ENCODE results near the gene BUD23. TPM values are rescaled to one million over a fixed set of nuclear protein-coding genes. Genes with fewer than 3 reads are reported as not detected.

The BUD23 gene
- total and polyA plus RNA-seq, 2 donors (not counting 3 experiments of a cell fraction or from before 2014, with no cell fraction given), result 62.1 to 64.6 TPM

GRCh38 chr7:73645643-73646174 lies 37.7 kb upstream of the BUD23 start:
- Histone ChIP-seq H3K4me2 (ENCODE audit: insufficient read depth, low read length) (no peak overlapping the region), H3K27me3 (ENCODE audit: control insufficient read depth in 2 of 2, insufficient read depth in 2 of 2, low read length in 2 of 2) (peaks cover 38 to 48% of the 10 kb centered on the region in 2 experiments), H3K4me1 (ENCODE audit: control insufficient read depth, extremely low read depth, insufficient read depth, low read length) (peaks cover 4% of the 10 kb centered on the region), H3K36me3 (ENCODE audit: control insufficient read depth in 2 of 2, extremely low read depth in 1 of 2, insufficient read depth in 2 of 2, low read length in 2 of 2) (no peaks in the 10 kb centered on the region), H3K79me2 (ENCODE audit: control insufficient read depth, insufficient read depth, low read length) (no peaks in the 10 kb centered on the region), H3K4me3 (replicated peaks in 1 of 3; ENCODE audit: insufficient read depth in 1 of 3, low read depth in 1 of 3, low read length in 3 of 3) (no peak overlapping the region), H2AFZ (ENCODE audit: low read depth, low read length) (no peak overlapping the region), H3K9me1 (replicated peaks; ENCODE audit: control insufficient read depth, extremely low read depth, insufficient read depth, low read length) (no peaks in the 10 kb centered on the region), H4K20me1 (replicated peaks; ENCODE audit: control insufficient read depth, extremely low read depth, insufficient read depth, low read length) (no peaks in the 10 kb centered on the region), H3K9ac (replicated peaks; ENCODE audit: extremely low read depth, insufficient read depth, low read length) (no peak overlapping the region), H3K27ac (ENCODE audit: insufficient read depth, low read depth, low read length) (no peak overlapping the region), H3K9me3 (replicated peaks; ENCODE audit: control insufficient read depth, insufficient read depth, low read length) (peaks cover 2% of the 10 kb centered on the region)
- FAIRE-seq (no peak), DNase-seq (ENCODE audit: low read depth, low spot score) (no peak)
- BruUV-seq (replicated peaks), result no TSS peak
- ChIA-PET POLR2A (no interaction called here), CTCF (interaction anchor here (1.2 to 2.4 kb wide), 5 partner anchors 16 to 80 kb away, joined by 3 to 11 read pairs (median 4); no protein-coding TSS in a partner anchor)
- TF ChIP-seq MYC (IDR thresholded peaks at IDR 0.05; ENCODE audit: low read depth, low read length) (no peak), MAX (IDR thresholded peaks at IDR 0.05; ENCODE audit: insufficient read depth, insufficient read length) (no peak), CTCF (IDR thresholded peaks at IDR 0.05; ENCODE audit: extremely low read depth in 1 of 2, insufficient read depth in 1 of 2, low read depth in 1 of 2, low read length in 2 of 2) (no peak), POLR2AphosphoS5 (IDR thresholded peaks at IDR 0.05; ENCODE audit: insufficient read depth, low read depth, low read length) (no peak), JUN (IDR thresholded peaks at IDR 0.05; ENCODE audit: borderline replicate concordance, insufficient read depth, insufficient read length, low read depth) (no peak), GATA2 (IDR thresholded peaks at IDR 0.05; ENCODE audit: insufficient read depth, insufficient read length, low read depth, low read length) (no peak), EZH2 (IDR thresholded peaks at IDR 0.05; ENCODE audit: borderline replicate concordance, low read depth, low read length, severe bottlenecking) (no peak), POLR2A (IDR thresholded peaks at IDR 0.05; ENCODE audit: low read depth, low read length) (no peak), FOS (IDR thresholded peaks at IDR 0.05; ENCODE audit: borderline replicate concordance, insufficient read depth, low read length) (no peak)
- intact Hi-C loops (cut with micrococcal nuclease), result no loop called here
- dilution Hi-C loops (cut with MboI; ENCODE audit: extremely low pct_ligation_motif_present, low sequenced_read_pairs), result no loop called here

All from endothelial cell of umbilical vein (primary cell).